WTC11 (cell line): Measurements from ENCODE around the gene ZNF185.

Source experiments
- CTCF ChIP-seq: fragments of 200-600 bp; IDR thresholded peaks from 2 replicates; pipeline ENCODE4 v1.8.0; 2022; ENCODE audit warnings: antibody characterized with exemption
- ELF4 ChIP-seq: sonication (generic); formaldehyde crosslinking; IDR thresholded peaks from 2 replicates; pipeline ENCODE4 v1.8.1; 2022; ENCODE audit warnings: low read depth, mild to moderate bottlenecking, moderate library complexity, missing genetic modification reagents
- ERG ChIP-seq: fragments of 250-450 bp; sonication (Bioruptor Pico); IDR thresholded peaks from 2 replicates; pipeline ENCODE4 v1.8.0; 2021; ENCODE audit warnings: mild to moderate bottlenecking
- HMGXB4 ChIP-seq: sonication (generic); formaldehyde crosslinking; IDR thresholded peaks from 2 replicates; pipeline ENCODE4 v1.8.1; 2023; ENCODE audit warnings: mild to moderate bottlenecking, moderate library complexity, missing genetic modification reagents
- NR2C2 ChIP-seq: sonication (generic); formaldehyde crosslinking; IDR thresholded peaks from 2 replicates; pipeline ENCODE4 v1.8.0; 2022; ENCODE audit warnings: mild to moderate bottlenecking, missing genetic modification reagents
- NR3C1 ChIP-seq: sonication (generic); formaldehyde crosslinking; conservative IDR thresholded peaks from 2 replicates; pipeline ENCODE4 v1.8.1; 2023; ENCODE audit warnings: low read depth, mild to moderate bottlenecking, missing genetic modification reagents
- SP1 ChIP-seq: sonication (generic); formaldehyde crosslinking; conservative IDR thresholded peaks from 2 replicates; pipeline ENCODE4 v1.8.1; 2022; ENCODE audit warnings: missing genetic modification reagents
- TP53 ChIP-seq: sonication (generic); formaldehyde crosslinking; IDR thresholded peaks from 2 replicates; pipeline ENCODE4 v1.8.1; 2023; ENCODE audit warnings: mild to moderate bottlenecking, missing genetic modification reagents
- ZNF317 ChIP-seq: sonication (generic); formaldehyde crosslinking; IDR thresholded peaks from 2 replicates; pipeline ENCODE4 v1.8.1; 2023; ENCODE audit warnings: low read depth, mild to moderate bottlenecking, moderate library complexity, missing genetic modification reagents, borderline replicate concordance
- ZSCAN18 ChIP-seq: fragments of 250-450 bp; sonication (Bioruptor Pico); IDR thresholded peaks from 2 replicates; pipeline ENCODE4 v2.1.2; 2022; ENCODE audit warnings: mild to moderate bottlenecking, moderate library complexity
- TF ChIP-seq, protein P1 (sequence below): sonication (generic); formaldehyde crosslinking; IDR thresholded peaks from 2 replicates; pipeline ENCODE4 v1.8.0; 2022; ENCODE audit warnings: mild to moderate bottlenecking, missing genetic modification reagents
- TF ChIP-seq, protein P2 (sequence below): sonication (generic); formaldehyde crosslinking; IDR thresholded peaks from 2 replicates; pipeline ENCODE4 v1.8.0; 2022; ENCODE audit warnings: mild to moderate bottlenecking, missing genetic modification reagents
- TF ChIP-seq, protein P3 (sequence below): sonication (generic); formaldehyde crosslinking; IDR thresholded peaks from 2 replicates; pipeline ENCODE4 v1.8.1; 2023; ENCODE audit warnings: mild to moderate bottlenecking, missing genetic modification reagents, borderline replicate concordance

- TF ChIP-seq CTCF: no peak
- no peak for TF ChIP-seq SP1 (CRISPR knock-in tag)
- TF ChIP-seq, protein P1, sequence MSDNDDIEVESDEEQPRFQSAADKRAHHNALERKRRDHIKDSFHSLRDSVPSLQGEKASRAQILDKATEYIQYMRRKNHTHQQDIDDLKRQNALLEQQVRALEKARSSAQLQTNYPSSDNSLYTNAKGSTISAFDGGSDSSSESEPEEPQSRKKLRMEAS: no peak
- TF ChIP-seq TP53 (CRISPR knock-in tag): no peak
- TF ChIP-seq HMGXB4 (CRISPR knock-in tag): no peak
- no peak for TF ChIP-seq ZSCAN18 (CRISPR knock-in tag)
- TF ChIP-seq, protein P2, sequence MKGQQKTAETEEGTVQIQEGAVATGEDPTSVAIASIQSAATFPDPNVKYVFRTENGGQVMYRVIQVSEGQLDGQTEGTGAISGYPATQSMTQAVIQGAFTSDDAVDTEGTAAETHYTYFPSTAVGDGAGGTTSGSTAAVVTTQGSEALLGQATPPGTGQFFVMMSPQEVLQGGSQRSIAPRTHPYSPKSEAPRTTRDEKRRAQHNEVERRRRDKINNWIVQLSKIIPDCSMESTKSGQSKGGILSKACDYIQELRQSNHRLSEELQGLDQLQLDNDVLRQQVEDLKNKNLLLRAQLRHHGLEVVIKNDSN (CRISPR knock-in tag): no peak
- TF ChIP-seq NR2C2 (CRISPR knock-in tag): no peak
- TF ChIP-seq, protein P3, sequence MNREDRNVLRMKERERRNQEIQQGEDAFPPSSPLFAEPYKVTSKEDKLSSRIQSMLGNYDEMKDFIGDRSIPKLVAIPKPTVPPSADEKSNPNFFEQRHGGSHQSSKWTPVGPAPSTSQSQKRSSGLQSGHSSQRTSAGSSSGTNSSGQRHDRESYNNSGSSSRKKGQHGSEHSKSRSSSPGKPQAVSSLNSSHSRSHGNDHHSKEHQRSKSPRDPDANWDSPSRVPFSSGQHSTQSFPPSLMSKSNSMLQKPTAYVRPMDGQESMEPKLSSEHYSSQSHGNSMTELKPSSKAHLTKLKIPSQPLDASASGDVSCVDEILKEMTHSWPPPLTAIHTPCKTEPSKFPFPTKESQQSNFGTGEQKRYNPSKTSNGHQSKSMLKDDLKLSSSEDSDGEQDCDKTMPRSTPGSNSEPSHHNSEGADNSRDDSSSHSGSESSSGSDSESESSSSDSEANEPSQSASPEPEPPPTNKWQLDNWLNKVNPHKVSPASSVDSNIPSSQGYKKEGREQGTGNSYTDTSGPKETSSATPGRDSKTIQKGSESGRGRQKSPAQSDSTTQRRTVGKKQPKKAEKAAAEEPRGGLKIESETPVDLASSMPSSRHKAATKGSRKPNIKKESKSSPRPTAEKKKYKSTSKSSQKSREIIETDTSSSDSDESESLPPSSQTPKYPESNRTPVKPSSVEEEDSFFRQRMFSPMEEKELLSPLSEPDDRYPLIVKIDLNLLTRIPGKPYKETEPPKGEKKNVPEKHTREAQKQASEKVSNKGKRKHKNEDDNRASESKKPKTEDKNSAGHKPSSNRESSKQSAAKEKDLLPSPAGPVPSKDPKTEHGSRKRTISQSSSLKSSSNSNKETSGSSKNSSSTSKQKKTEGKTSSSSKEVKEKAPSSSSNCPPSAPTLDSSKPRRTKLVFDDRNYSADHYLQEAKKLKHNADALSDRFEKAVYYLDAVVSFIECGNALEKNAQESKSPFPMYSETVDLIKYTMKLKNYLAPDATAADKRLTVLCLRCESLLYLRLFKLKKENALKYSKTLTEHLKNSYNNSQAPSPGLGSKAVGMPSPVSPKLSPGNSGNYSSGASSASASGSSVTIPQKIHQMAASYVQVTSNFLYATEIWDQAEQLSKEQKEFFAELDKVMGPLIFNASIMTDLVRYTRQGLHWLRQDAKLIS: no peak
- TF ChIP-seq ERG: no peak
- TF ChIP-seq NR3C1 (CRISPR knock-in tag): no peak
- no peak for TF ChIP-seq ELF4 (CRISPR knock-in tag)
- no peak for TF ChIP-seq ZNF317
Measured at GRCh38 chrX:152925835-152926234, 28.0 kb downstream of the ZNF185 start.
